Spleen (tissue), 11 donors: ENCODE data around the gene GRIK1. TPM values are rescaled to one million over a fixed set of nuclear protein-coding genes. Genes with fewer than 3 reads are reported as not detected.

Experiments used
- DNase-seq: peaks from one replicate; pipeline ENCODE4 v3.0.0-alpha.2; 2020
- H3K27ac ChIP-seq, 8 donors: fragments of 200-600 bp; sonication (generic) in 7 of 8; 1 replicate in 4 of 8; 2 replicates in 4 of 8; pipeline versions ENCODE4 v1.5.0 to v1.8.0; 2016 to 2021; ENCODE audit warnings: inconsistent platforms in 4 of 8, mild to moderate bottlenecking in 4 of 8, moderate library complexity in 1 of 8
- H3K27me3 ChIP-seq, 7 donors: fragments of 200-600 bp; sonication (generic) in 6 of 7; replicated peaks in 1 of 7; 1 replicate in 4 of 7; 2 replicates in 3 of 7; pipeline versions ENCODE4 v1.5.0 to v1.8.0; 2016 to 2021; ENCODE audit warnings: inconsistent platforms in 3 of 7, mild to moderate bottlenecking in 1 of 7
- H3K36me3 ChIP-seq, 6 donors: fragments of 200-600 bp; sonication (generic) in 5 of 6; 1 replicate in 4 of 6; 2 replicates in 2 of 6; pipeline versions ENCODE4 v1.5.0 to v1.8.0; 2016 to 2021; ENCODE audit warnings: inconsistent platforms in 2 of 6
- H3K4me1 ChIP-seq, 6 donors: fragments of 200-600 bp; sonication (generic) in 5 of 6; 1 replicate in 3 of 6; 2 replicates in 3 of 6; pipeline versions ENCODE4 v1.5.0 to v1.8.0; 2016 to 2021; ENCODE audit warnings: inconsistent platforms in 3 of 6
- H3K4me3 ChIP-seq, 8 donors: fragments of 200-600 bp; sonication (generic) in 7 of 8; 1 replicate in 4 of 8; 2 replicates in 4 of 8; pipeline versions ENCODE4 v1.5.0 to v1.8.0; 2016 to 2021; ENCODE audit warnings: inconsistent platforms in 4 of 8, mild to moderate bottlenecking in 4 of 8, moderate library complexity in 2 of 8
- H3K9me3 ChIP-seq, 8 donors: fragments of 200-600 bp; sonication (generic) in 7 of 8; 1 replicate in 4 of 8; 2 replicates in 4 of 8; pipeline versions ENCODE4 v1.5.0 to v1.8.0; 2016 to 2021; ENCODE audit warnings: inconsistent platforms in 4 of 8
- POLR2A ChIP-seq, 3 donors: fragments of 450-650 bp; IDR thresholded peaks; one replicate each; pipeline ENCODE4 v1.5.1; 2017; ENCODE audit warnings: antibody characterized with exemption in 3 of 3, mild to moderate bottlenecking in 1 of 3
- POLR2AphosphoS5 ChIP-seq, 3 donors: sonication (generic); formaldehyde crosslinking; IDR thresholded peaks; one replicate each; pipeline ENCODE4 v1.5.1; 2017; ENCODE audit warnings: antibody characterized with exemption in 3 of 3
- WGBS, 5 donors: extraction: QIAGEN DNeasy Blood & Tissue Kit in 3 of 5; methylation state at CpG; one replicate each; pipeline versions ENCODE4 v1.1.5 to v1.1.7; 2013 to 2018; 5-methylcytosine and 5-hydroxymethylcytosine counted together
- intact Hi-C: fragments of 100-400 bp; cut with DNase I; formaldehyde crosslinking; loops from one replicate; pipeline ENCODE4 v1.15.0; 2023; ENCODE audit warnings: low total_unique reads
- polyA plus RNA-seq, 3 donors: library from polyadenylated mRNA; stranded (reverse); fragments of 200-250 nt; gene quantifications; one replicate each; pipeline ENCODE4 v1.2.1, GENCODE V29; 2013
- total RNA-seq, 7 donors: library from RNA; depleted of rRNA in 3 of 7; stranded (reverse); fragments of >200 nt in 3 of 7; fragmentation: NEBNext Ultra II Directional in 4 of 7; extraction: Animal tissue kit (Norgen Biotek cat#: 25700) in 4 of 7; gene quantifications; one replicate each; pipeline versions ENCODE4 v1.1.0 to v1.2.1, GENCODE V29; 2016 to 2021
- TF ChIP-seq, protein P1 (sequence below), 11 experiments: fragments of 200-600 bp in 7 of 11; fragments of 450-650 bp in 4 of 11; sonication (generic) in 4 of 11; IDR thresholded peaks in 8 of 11; conservative IDR thresholded peaks in 3 of 11; 1 replicate in 7 of 11; 2 replicates in 4 of 11; pipeline versions ENCODE4 v1.4.0 to v1.8.0; 2016 to 2021; ENCODE audit warnings: antibody characterized with exemption in 11 of 11, inconsistent platforms in 4 of 11, mild to moderate bottlenecking in 1 of 11
- donor health status: healthy with polysubstance abuse.
- donor health status: DM: no; HTN: no; CAD: no; lungs with moderate emphysema.
- donor health status: DM: no; HTN: no; CAD: no.
- donor health status: Bipolar disorder and iron deficiency.
- donor health status: healthy.
- donor health status: DM: no; HTN: no; CAD: no.
- donor health status: DM: yes; HTN: yes; CAD: no.

The GRIK1 gene
- total and polyA plus RNA-seq, 10 donors, result 0.02 to 0.17 (median 0.04) TPM; not detected in 7

DNA sequence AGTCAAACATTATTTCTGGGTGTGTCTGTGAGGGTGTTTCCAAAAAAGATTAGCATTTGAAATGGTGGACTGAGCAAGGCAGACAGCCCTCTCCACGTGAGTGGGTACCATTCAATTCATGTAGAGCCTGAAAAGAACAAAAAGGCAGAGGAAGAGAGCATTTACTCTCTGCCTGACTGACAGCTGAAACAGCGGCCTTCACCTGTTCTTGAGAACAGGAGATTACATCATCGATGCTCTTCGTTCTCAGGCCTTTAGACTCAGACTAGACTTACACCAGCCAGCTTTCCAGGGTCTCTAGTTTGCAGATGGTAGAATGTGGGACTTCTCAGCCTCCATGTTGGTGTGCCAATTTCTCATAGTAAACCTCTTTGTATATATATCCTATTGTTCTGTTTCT, 338.7 kb downstream of the GRIK1 start:
- WGBS, 5 donors, result 71 to 88% (median 80%) methylated on average over 4 of the region's 4 CpGs

DNA sequence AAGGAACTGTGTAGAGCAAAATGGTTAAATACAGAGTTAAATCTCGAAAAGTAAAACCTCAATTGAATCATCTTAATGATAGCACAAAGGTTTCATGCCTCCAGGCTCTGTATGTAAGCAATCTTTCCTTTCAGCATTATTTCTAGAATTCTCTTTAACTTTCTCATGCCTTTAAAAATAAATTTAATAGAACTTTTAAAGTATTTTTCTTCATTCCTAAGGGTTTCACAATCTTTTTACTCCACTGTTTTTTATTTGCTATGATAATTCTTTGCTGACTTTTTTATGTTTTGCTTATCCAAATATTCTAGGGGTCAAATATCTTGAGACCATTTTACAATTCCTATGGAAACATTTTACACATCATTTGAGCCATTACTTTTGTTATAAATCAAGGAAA, 353.1 kb downstream of the GRIK1 start:
- H3K9me3 ChIP-seq, result no peaks in the 10 kb centered on the region
- TF ChIP-seq POLR2A (IDR thresholded peaks at IDR 0.05), result no peak
- intact Hi-C loops, result no loop called here
- no peak overlapping the region for H3K27ac ChIP-seq
- no peak overlapping the region for H3K4me3 ChIP-seq
- 72 to 85% (median 80%) methylated on average over 1 of the region's 1 CpG for WGBS, 5 donors
- H3K27me3 ChIP-seq, result no peaks in the 10 kb centered on the region
- DNase-seq, result no peak
- no peaks in the 10 kb centered on the region for H3K4me1 ChIP-seq
- no peaks in the 10 kb centered on the region for H3K36me3 ChIP-seq

More for the DNA sequence above, 338.7 kb downstream of the GRIK1 start:
- Histone ChIP-seq H3K27me3 (no peaks in the 10 kb centered on the region), H3K9me3 (peaks cover 0 to 5% (median 0%) of the 10 kb centered on the region in 8 donors), H3K27ac (no peak overlapping the region), H3K4me1 (no peaks in the 10 kb centered on the region), H3K4me3 (no peak overlapping the region), H3K36me3 (peaks cover 0 to 6% (median 0%) of the 10 kb centered on the region in 6 donors)
- no peak for DNase-seq
- TF ChIP-seq, protein P1, sequence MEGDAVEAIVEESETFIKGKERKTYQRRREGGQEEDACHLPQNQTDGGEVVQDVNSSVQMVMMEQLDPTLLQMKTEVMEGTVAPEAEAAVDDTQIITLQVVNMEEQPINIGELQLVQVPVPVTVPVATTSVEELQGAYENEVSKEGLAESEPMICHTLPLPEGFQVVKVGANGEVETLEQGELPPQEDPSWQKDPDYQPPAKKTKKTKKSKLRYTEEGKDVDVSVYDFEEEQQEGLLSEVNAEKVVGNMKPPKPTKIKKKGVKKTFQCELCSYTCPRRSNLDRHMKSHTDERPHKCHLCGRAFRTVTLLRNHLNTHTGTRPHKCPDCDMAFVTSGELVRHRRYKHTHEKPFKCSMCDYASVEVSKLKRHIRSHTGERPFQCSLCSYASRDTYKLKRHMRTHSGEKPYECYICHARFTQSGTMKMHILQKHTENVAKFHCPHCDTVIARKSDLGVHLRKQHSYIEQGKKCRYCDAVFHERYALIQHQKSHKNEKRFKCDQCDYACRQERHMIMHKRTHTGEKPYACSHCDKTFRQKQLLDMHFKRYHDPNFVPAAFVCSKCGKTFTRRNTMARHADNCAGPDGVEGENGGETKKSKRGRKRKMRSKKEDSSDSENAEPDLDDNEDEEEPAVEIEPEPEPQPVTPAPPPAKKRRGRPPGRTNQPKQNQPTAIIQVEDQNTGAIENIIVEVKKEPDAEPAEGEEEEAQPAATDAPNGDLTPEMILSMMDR (IDR thresholded peaks at IDR 0.05 in 8 of 11, conservative IDR thresholded peaks at IDR 0.05 in 3 of 11), result no peak
- no peak for TF ChIP-seq POLR2AphosphoS5 (IDR thresholded peaks at IDR 0.05)
- TF ChIP-seq POLR2A (IDR thresholded peaks at IDR 0.05), result no peak
- intact Hi-C loops, result no loop called here

DNA sequence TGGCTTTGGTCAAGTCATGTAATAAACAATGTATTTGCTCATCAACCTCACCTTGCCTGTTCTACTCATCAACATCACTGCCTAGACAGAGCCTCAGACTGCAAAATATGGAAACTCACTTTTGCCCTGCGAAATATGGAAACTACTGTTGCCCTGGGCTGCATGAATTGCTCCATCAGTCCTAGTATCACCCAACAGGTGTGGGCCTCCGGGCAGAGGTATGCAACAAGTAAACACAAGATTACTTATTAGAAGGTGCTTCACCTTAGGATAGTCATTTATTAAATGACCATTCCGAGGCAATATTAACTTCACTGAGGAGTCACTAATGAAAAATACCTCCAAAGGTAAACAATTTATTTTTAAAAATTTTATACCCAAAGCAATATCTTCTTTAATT, 354.3 kb downstream of the GRIK1 start:
- WGBS, 5 donors, result 88 to 95% (median 92%) methylated on average over 3 of the region's 3 CpGs
- no peak overlapping the region for H3K27ac ChIP-seq
- H3K4me1 ChIP-seq, result no peaks in the 10 kb centered on the region
- no peaks in the 10 kb centered on the region for H3K9me3 ChIP-seq
- DNase-seq, result no peak
- no peaks in the 10 kb centered on the region for H3K36me3 ChIP-seq
- intact Hi-C loops, result no loop called here
- H3K27me3 ChIP-seq, result no peaks in the 10 kb centered on the region
- no peak for TF ChIP-seq POLR2AphosphoS5 (IDR thresholded peaks at IDR 0.05)
- no peak for TF ChIP-seq POLR2A (IDR thresholded peaks at IDR 0.05)
- TF ChIP-seq, protein P1 (IDR thresholded peaks at IDR 0.05 in 8 of 11, conservative IDR thresholded peaks at IDR 0.05 in 3 of 11), result no peak
- no peak overlapping the region for H3K4me3 ChIP-seq

DNA sequence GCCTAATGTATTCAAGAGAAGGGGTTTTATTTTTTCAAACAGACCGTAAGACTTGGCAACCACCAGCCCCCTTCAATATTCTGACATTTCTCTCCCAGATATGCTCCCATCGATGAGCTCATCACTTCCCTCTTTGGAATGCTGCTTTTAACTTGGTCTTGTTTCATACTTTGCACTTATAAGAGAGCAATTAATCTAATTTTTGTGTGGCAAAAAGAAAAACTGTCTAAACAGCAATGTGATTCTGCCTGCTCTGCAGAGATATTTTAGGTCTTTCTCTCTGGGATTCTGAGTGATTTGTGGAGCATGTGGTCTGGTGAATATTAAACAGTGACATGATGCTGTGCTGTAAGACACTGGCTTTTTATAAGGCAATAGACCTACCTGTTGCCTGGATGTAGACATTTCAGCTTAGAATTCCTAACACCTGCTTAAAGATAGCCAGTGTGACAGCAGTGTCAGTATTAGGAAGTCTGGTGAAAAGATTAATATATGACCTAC, 356.3 kb downstream of the GRIK1 start:
- no peak overlapping the region for H3K27ac ChIP-seq
- H3K36me3 ChIP-seq, result no peaks in the 10 kb centered on the region
- no peak overlapping the region for H3K4me3 ChIP-seq
- H3K9me3 ChIP-seq, result no peaks in the 10 kb centered on the region
- TF ChIP-seq POLR2A (IDR thresholded peaks at IDR 0.05), result no peak
- TF ChIP-seq, protein P1 (IDR thresholded peaks at IDR 0.05 in 8 of 11, conservative IDR thresholded peaks at IDR 0.05 in 3 of 11), result no peak
- no peak for TF ChIP-seq POLR2AphosphoS5 (IDR thresholded peaks at IDR 0.05)
- 72 to 85% (median 82%) methylated on average over 2 of the region's 2 CpGs for WGBS, 5 donors
- intact Hi-C loops, result no loop called here
- H3K27me3 ChIP-seq, result no peaks in the 10 kb centered on the region
- no peaks in the 10 kb centered on the region for H3K4me1 ChIP-seq
- no peak for DNase-seq

DNA sequence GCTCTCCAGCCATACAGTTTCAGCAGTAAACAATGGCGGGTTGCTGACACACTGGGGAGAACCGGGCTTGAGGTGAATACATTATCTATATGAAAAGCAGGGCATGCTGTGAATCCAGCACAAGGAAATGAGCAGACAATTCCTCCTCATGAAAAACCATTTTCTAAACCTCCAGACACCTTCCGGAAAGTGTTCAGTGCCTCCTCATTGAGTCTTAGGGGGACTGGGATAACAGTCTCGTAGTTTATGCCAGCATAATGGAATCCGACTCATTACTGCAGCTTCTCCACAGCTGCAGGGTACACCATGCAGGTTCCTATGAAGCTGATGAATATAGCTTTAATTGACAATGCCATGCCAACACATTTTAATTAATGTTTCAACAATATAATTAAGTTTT, 356.9 kb downstream of the GRIK1 start:
- H3K27ac ChIP-seq, result no peak overlapping the region
- no peak for DNase-seq
- 89 to 95% (median 94%) methylated on average over 5 of the region's 5 CpGs for WGBS, 5 donors
- no peak overlapping the region for H3K4me3 ChIP-seq
- intact Hi-C loops, result no loop called here
- no peaks in the 10 kb centered on the region for H3K9me3 ChIP-seq
- H3K27me3 ChIP-seq, result no peaks in the 10 kb centered on the region
- no peaks in the 10 kb centered on the region for H3K36me3 ChIP-seq
- H3K4me1 ChIP-seq, result no peaks in the 10 kb centered on the region
- no peak for TF ChIP-seq POLR2A (IDR thresholded peaks at IDR 0.05)
- TF ChIP-seq POLR2AphosphoS5 (IDR thresholded peaks at IDR 0.05), result no peak
- TF ChIP-seq, protein P1 (IDR thresholded peaks at IDR 0.05 in 8 of 11, conservative IDR thresholded peaks at IDR 0.05 in 3 of 11), result no peak
